CMK (cell line): Measurements from ENCODE around the gene LIPC.

Source experiments
- DNase-seq: peaks from one replicate; pipeline ENCODE4 v3.0.0-alpha.2; 2010; ENCODE audit warnings: low read depth

Gene LIPC

DNA sequence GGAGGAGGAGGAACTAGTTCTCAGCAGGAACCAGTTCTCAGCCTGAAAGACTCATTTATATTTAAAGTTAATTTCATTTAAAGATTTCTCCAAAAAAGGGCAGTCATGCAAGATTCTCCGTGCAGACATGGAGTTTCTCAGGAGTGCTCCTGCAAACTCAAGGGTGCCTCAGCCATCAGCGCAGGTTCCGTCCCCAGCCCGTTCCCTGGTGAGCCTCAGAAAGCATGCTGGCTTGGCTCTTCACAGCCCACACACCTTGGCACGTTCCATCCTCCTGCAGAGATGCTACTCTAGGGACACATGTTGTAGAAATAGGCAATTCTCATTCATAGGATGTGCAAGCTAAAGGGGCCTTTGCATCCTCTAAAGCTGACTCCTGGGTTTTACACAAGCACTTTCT is 123.0 kb downstream of the LIPC start:
- no peak for DNase-seq

DNA sequence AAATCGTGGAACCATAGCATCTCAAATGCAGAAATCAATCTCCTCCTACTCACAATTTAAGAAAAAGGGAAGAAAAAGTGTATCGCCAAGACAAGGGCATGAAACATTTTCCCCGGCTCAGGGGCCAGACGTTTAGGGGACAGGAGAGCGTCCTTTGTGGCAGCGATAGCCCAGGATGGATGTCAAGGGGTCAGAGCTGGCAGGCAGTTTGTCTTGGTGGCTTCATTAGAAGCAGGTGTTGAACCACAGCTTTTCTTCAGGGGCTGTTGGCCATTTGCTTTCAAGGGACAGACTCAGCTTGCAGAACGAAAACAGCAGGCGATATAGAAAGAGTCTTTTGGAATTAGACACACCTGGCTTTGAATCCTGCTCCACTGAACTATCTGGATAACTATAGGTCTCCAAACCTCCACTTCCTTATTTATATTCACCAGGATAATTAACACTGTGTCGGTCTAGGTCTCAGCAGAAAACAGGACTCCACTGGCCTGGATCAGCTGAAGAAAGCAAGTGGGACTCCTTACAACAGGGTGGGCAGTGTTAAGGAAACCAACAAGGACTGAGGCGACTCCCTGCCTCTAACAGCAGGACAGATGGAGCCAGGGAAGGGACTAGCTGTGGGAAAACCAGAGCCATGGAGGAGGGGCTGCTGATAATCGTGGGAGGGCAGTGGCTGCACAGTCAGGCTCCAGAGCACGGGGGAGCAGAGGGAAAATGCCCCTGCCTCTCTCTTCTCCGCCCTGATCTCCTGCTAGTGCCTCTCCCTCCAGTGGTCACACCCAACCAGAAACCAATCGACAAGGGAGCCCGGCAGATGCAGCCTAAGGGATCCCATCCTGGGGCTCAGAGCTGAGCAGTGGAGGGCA is 123.6 kb downstream of the LIPC start:
- no peak for DNase-seq

DNA sequence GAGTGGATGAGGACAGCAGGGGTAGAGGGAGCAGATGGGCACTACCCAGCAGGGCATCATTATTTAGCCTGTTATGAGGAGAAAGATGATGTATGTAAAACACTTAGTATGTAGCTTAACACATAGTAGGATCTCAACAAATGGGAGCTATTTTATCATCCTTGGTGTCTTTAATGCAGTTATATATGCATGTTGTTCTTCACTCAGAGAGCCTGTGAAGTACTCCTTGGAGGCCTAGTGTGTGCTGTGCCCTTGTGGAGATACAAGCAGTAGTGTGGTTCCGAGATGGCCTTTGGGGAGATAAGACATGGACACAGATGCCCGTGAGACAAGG is 124.2 kb downstream of the LIPC start:
- DNase-seq: no peak

GRCh38 chr15:58556541-58556940 is 124.8 kb downstream of the LIPC start:
- no peak for DNase-seq

DNA sequence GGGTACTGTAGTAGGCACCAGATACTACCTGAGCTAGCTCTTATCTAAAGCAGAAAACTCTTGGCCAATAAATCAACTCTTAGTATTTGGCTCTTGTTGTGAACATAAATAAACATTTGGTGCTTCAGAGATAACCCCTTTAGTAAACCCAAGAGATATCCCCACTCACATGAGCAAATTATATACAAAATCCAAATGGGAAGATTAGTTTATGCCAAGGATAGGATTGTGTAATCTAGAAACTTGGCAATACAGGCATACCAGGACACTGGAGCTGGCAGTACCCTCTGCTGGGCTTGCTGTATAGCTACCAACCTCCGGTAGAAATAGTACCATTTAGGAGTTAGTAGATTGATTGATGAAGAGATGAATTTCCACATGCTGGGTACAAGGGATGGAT is 127.0 kb downstream of the LIPC start:
- no peak for DNase-seq

- no peak for DNase-seq
Measured at GRCh38 chr15:58559904-58560588, 128.3 kb downstream of the LIPC start.

DNA sequence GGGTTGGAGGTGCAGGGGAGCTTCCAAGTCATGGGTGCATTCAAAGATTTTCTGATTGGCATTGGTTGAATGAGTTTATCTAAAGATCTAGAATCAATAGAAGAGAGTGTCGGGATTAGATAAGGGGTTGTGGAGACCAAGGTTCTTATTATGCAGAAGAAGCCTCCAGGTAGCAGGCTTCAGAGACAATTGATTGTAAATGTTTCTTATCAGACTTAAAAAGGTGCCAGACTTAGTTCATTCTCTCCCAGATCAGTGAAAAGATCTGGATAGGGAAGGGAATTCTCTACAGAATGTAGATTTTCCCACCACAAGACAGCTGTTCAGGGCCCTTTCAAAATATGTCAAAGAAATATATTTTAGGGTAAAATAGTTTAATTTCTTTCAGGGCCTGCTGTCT is 129.5 kb downstream of the LIPC start:
- no peak for DNase-seq

GRCh38 chr15:58562135-58562534 is 130.3 kb downstream of the LIPC start:
- DNase-seq: no peak

DNA sequence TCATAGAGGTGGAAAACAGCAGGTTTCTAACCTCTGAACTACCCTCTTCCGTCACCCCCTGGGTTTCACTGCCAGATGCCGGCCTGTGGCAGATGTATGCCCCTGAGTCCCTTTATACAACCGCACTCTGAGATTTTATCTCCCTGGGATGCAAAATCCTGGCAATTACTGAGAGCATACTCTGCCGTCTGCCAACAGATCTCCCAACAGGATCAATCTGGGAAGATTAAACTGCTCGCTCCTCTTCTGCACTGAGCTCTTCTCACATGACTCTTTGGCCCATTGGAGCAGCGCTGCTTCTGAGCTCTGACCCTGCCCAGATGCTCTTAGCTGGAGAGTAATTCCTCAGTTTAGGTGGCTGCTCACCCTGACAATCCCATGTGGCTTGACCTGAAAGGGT is 133.2 kb downstream of the LIPC start:
- DNase-seq: no peak

GRCh38 chr15:58565619-58566018 is 133.8 kb downstream of the LIPC start:
- DNase-seq: no peak

DNA sequence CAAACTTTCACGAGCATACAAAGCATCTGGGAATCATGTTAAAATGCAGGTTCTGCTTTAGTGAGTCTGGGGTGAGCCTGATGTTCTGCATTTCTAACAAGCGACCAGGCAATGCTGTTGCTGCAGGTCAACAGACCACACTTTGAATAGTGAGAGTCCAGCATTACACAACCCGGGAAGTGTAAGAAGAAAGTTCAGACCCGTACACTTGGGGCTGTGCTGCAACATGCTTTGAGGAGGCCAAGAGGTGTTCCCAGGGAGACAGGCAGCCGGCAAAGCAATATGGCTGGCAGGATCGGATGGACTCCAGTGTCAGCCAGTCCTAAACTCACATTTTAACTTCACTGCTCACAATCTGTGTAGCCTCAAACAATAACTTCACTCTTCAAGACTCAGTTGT is 134.2 kb downstream of the LIPC start:
- DNase-seq: no peak

DNA sequence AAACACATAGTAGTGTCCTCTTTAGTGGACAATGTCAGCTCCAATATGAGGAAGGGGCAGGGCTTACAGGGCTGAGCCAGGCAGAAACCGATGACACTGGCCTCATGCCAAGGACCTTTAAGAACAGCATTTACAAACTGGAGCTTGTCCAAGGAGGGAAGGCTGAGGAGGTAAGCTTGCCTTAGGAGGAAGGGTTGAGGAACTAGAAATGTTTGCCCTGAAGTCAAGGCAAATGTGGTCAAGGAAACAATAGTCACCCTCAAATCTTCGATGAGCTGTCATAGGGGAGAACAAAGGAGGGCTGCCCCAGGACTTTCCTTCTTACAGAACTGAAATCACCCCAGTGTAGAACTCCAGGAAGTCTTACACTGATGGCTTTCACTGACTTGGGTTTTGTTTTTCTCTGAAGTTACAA is 136.4 kb downstream of the LIPC start:
- no peak for DNase-seq

GRCh38 chr15:58569455-58569854 is 137.7 kb downstream of the LIPC start:
- no peak for DNase-seq

- no peak for DNase-seq
Measured at GRCh38 chr15:58571491-58571890, 139.7 kb downstream of the LIPC start.

- no peak for DNase-seq
Measured at GRCh38 chr15:58572521-58572920, 140.7 kb downstream of the LIPC start.

GRCh38 chr15:58573270-58573669 is 141.5 kb downstream of the LIPC start:
- DNase-seq: no peak

DNA sequence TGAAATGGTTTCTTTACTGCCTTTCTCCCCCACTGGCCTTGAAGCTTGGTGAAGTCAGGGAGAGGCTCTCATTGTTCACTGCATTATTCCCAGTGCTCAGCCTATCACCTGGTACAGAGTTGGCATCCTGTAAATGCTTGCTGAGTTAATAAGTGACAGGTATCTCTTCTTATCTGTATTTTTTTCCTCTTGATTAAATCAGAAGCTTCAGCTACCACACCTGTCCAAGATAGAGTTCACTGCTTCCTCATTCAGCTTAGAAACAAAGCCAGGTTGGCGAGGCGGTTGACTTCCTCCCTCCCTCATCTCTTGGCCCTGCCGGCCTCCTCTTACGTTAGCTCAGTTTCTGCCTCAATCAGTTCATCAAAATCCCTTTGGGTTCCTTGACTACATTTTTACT is 142.8 kb downstream of the LIPC start:
- no peak for DNase-seq

GRCh38 chr15:58575045-58575786 is 143.4 kb downstream of the LIPC start:
- DNase-seq: no peak

DNA sequence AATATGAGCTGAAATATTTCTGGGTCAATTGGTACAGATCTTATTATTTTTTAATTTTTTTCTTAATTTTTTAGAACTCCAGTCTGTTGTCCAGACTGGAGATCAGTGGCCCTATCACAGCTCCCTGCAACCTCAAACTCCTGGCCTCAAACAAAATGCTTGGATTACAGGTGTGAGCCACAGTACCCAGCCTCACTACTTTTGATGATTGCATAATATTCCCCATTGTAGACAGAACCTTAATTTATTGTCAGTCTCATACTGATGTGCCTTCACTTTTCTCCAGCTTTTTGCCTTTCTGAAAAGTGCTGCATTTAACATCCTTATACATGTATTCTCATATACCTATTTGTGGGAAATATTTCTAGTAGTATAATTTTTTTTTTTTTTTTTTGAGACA is 144.9 kb downstream of the LIPC start:
- no peak for DNase-seq

GRCh38 chr15:58582160-58582559 is 150.4 kb downstream of the LIPC start:
- DNase-seq: no peak

- no peak for DNase-seq
Measured at GRCh38 chr15:58583171-58583908, 151.5 kb downstream of the LIPC start.

GRCh38 chr15:58584789-58585461 is 153.1 kb downstream of the LIPC start:
- peak; percentile 22 for DNase-seq
